ENCODE data around the gene AMOT.

DNA sequence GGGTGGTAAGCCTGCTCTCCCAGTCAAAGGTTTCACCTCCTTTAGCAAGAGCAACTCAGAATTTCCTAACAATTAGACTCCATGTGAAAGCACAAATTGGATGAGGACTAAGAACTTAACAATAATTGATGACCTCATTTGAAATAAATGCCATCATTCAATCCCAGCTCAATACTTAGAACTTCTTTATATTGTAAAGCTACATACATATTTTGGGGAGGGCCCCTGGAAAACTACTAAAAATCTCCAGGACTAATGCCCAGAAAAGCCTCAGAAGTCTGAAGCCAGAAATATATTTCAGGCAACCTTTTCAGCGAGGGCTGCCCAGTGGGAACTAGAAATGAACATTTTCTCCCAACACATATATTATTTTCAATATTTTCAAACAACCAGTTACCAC is 38.1 kb downstream of the AMOT start:
- TF ChIP-seq, protein P1, sequence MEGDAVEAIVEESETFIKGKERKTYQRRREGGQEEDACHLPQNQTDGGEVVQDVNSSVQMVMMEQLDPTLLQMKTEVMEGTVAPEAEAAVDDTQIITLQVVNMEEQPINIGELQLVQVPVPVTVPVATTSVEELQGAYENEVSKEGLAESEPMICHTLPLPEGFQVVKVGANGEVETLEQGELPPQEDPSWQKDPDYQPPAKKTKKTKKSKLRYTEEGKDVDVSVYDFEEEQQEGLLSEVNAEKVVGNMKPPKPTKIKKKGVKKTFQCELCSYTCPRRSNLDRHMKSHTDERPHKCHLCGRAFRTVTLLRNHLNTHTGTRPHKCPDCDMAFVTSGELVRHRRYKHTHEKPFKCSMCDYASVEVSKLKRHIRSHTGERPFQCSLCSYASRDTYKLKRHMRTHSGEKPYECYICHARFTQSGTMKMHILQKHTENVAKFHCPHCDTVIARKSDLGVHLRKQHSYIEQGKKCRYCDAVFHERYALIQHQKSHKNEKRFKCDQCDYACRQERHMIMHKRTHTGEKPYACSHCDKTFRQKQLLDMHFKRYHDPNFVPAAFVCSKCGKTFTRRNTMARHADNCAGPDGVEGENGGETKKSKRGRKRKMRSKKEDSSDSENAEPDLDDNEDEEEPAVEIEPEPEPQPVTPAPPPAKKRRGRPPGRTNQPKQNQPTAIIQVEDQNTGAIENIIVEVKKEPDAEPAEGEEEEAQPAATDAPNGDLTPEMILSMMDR (IDR thresholded peaks at IDR 0.05) = no peak
- TF ChIP-seq EZH2 (IDR thresholded peaks at IDR 0.05) = no peak

Measured in neural progenitor cell (in vitro differentiated cells).